ENCODE measurements around the gene PDE6A.

PDE6A gene

DNA sequence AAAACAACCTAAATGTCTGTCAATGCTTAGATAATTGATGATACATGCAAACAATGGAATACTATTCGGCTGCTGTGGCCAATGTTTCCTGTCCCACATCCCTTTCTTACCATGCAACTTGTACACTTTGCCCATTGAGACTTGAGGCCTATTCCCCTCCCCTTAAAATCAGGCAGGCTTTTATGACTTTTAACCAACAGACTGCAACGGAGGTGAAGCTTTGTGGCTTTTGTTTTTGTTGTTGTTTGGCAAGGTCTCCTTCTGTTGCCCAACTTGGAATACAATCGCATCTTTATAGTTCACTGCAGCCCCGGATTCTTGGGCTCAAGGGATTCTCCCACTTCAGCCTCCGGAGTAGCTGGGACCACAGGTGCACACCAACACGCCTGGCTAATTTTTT, 10.2 kb upstream of the PDE6A start:
- H3K4me1 ChIP-seq (ENCODE audit: control insufficient read depth, low read length): peaks cover 9% of the 10 kb centered on the region
- no peak overlapping the region for H3K27ac ChIP-seq (ENCODE audit: low read depth, low read length)
- H3K27me3 ChIP-seq (ENCODE audit: control insufficient read depth, low read length): no peaks in the 10 kb centered on the region
- H3K9me2 ChIP-seq (replicated peaks; ENCODE audit: control insufficient read depth, low read length): no peaks in the 10 kb centered on the region
- H3K4me3 ChIP-seq (ENCODE audit: low read length): no peak overlapping the region
- no peaks in the 10 kb centered on the region for H3K36me3 ChIP-seq (ENCODE audit: control insufficient read depth, low read length)
- no peaks in the 10 kb centered on the region for H3K79me2 ChIP-seq (ENCODE audit: control insufficient read depth, low read length)
- peaks cover 5% of the 10 kb centered on the region; the same call in 1 of the 2 replicates for H3F3A ChIP-seq (ENCODE audit: control insufficient read depth, insufficient read depth)
- H3K9me3 ChIP-seq (ENCODE audit: control insufficient read depth, insufficient read depth, low read length): no peaks in the 10 kb centered on the region
- no peak overlapping the region for H3K4me2 ChIP-seq (ENCODE audit: low read length)
- no peaks in the 10 kb centered on the region for H4K20me1 ChIP-seq (ENCODE audit: control insufficient read depth, insufficient read depth, low read depth, low read length)
- TF ChIP-seq EZH2phosphoT487 (IDR thresholded peaks at IDR 0.05; ENCODE audit: borderline replicate concordance, low read length): no peak
- no peak for TF ChIP-seq CTCF (IDR thresholded peaks at IDR 0.05; ENCODE audit: low read depth, low read length, poor library complexity, severe bottlenecking)

DNA sequence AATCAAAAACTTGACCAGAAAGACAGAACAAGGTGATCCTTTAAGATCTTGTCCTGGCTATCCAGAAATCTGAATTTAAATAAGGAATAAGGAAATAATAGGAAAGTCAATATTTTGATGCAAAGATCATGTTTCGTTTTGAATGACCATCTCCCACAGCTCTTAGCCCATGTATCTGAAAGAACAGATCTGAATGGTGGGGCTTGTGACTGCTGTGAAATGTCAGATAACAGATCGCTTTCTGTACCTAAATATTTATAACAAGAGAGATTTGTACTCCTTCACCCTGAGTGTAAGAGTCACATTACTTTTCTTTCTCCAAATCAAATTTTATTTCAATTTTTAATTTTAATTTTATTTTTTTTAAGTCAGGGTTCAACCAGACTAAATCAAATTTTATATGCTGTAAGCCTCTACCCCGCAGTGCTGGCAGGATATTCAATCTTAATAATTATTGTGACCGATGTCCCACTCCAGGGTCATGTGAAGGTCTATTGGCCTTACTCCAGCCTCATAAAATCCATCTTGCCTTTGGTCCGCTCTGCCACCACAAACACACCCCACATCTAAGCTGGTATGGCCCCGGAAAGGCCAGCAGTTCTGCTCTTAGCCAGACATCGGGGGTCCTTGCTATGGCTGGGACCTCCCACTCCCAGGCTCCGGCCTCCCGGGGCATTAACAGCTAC, 9.0 kb upstream of the PDE6A start:
- H3K4me3 ChIP-seq (ENCODE audit: low read length): no peak overlapping the region
- no peaks in the 10 kb centered on the region for H3K36me3 ChIP-seq (ENCODE audit: control insufficient read depth, low read length)
- H3K4me1 ChIP-seq (ENCODE audit: control insufficient read depth, low read length): no peaks in the 10 kb centered on the region
- H3K27me3 ChIP-seq (ENCODE audit: control insufficient read depth, low read length): peaks cover 6% of the 10 kb centered on the region
- H3K9me3 ChIP-seq (ENCODE audit: control insufficient read depth, insufficient read depth, low read length): no peaks in the 10 kb centered on the region
- no peak overlapping the region for H3K4me2 ChIP-seq (ENCODE audit: low read length)
- H3F3A ChIP-seq (ENCODE audit: control insufficient read depth, insufficient read depth): no peaks in the 10 kb centered on the region
- H3K79me2 ChIP-seq (ENCODE audit: control insufficient read depth, low read length): no peaks in the 10 kb centered on the region
- no peak overlapping the region for H3K27ac ChIP-seq (ENCODE audit: low read depth, low read length)
- H4K20me1 ChIP-seq (ENCODE audit: control insufficient read depth, insufficient read depth, low read depth, low read length): no peaks in the 10 kb centered on the region
- TF ChIP-seq CTCF (IDR thresholded peaks at IDR 0.05; ENCODE audit: low read depth, low read length, poor library complexity, severe bottlenecking) (no peak), EZH2phosphoT487 (IDR thresholded peaks at IDR 0.05; ENCODE audit: borderline replicate concordance, low read length) (no peak)
- H3K9me2 ChIP-seq (replicated peaks; ENCODE audit: control insufficient read depth, low read length): no peaks in the 10 kb centered on the region

GRCh38 chr5:149951138-149951749, 6.7 kb upstream of the PDE6A start:
- no peaks in the 10 kb centered on the region for H3K36me3 ChIP-seq (ENCODE audit: control insufficient read depth, low read length)

More at GRCh38 chr5:149951138-149951749, 6.7 kb upstream of the PDE6A start:
- Histone ChIP-seq H3K79me2 (ENCODE audit: control insufficient read depth, low read length) (no peaks in the 10 kb centered on the region), H4K20me1 (ENCODE audit: control insufficient read depth, insufficient read depth, low read depth, low read length) (no peaks in the 10 kb centered on the region), H3K27me3 (ENCODE audit: control insufficient read depth, low read length) (peaks cover 14% of the 10 kb centered on the region), H3K4me3 (ENCODE audit: low read length) (no peak overlapping the region), H3K27ac (ENCODE audit: low read depth, low read length) (no peak overlapping the region), H3K9me3 (ENCODE audit: control insufficient read depth, insufficient read depth, low read length) (no peaks in the 10 kb centered on the region), H3K4me2 (ENCODE audit: low read length) (no peak overlapping the region), H3F3A (ENCODE audit: control insufficient read depth, insufficient read depth) (no peaks in the 10 kb centered on the region), H3K9me2 (replicated peaks; ENCODE audit: control insufficient read depth, low read length) (no peaks in the 10 kb centered on the region), H3K4me1 (ENCODE audit: control insufficient read depth, low read length) (no peaks in the 10 kb centered on the region)
- TF ChIP-seq EZH2phosphoT487 (IDR thresholded peaks at IDR 0.05; ENCODE audit: borderline replicate concordance, low read length) (no peak), CTCF (IDR thresholded peaks at IDR 0.05; ENCODE audit: low read depth, low read length, poor library complexity, severe bottlenecking) (no peak)

Data from DOHH2 (cell line).